ENCODE results near the gene EIF4H.

The EIF4H gene

DNA sequence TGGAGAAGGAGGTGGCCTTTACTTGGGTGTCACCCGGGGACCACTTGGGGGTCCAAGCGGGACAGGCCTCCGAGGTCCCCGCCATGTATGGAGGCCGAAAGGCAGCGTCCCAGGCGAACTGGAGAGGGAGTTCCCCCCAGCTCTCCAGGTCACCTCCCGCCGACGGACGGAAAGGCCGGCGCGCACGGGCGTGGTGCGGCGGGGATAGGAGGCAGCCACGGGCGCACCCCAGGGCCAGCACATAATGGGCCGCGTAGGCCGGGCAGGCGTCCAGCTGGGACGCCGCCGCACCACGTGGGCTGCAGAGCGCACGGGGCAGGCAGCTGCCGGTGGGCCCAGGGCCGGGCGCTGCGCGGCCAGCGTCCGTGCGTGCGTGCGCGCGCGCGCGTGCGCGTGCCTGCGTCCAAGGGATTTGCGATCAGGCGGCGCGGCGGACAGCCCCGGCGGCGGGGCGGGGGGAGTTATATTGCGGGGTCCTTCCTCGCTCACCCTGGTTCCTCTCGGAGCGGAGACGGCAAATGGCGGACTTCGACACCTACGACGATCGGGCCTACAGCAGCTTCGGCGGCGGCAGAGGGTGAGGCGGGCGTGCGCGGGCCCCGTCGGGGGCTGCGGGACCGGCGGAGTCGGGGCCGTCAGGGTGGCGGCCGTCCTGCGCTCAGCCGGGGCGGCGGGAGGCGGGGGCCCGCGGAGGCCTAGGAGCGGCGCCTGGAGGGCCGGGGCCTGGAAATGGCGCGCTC, at the start of gene EIF4H:
Gene EIF4H, plus strand, starts transcription at position 491 of the 740 bp plus-strand sequence. Its CDS starts 28 bp downstream, at position 519.
- H3K27ac ChIP-seq (ENCODE audit: low read depth, low read length), result peak within 1 kb of the TSS; percentile 84
- peaks cover 0 to 7% of the 10 kb centered on the region in 2 donors for H3K36me3 ChIP-seq (ENCODE audit: control insufficient read depth in 1 of 2, insufficient read depth in 2 of 2, low read length in 2 of 2)
- H3K4me1 ChIP-seq (ENCODE audit: control insufficient read depth in 1 of 2, insufficient read depth in 2 of 2, low read length in 2 of 2), result peaks cover 32 to 41% of the 10 kb centered on the region in 2 donors
- H3K4me3 ChIP-seq (ENCODE audit: low read depth in 1 of 2, low read length in 2 of 2), result peak within 1 kb of the TSS; percentile 91 to 95
- H3K27me3 ChIP-seq (ENCODE audit: control insufficient read depth in 1 of 2, insufficient read depth in 2 of 2, low read length in 2 of 2), result no peaks in the 10 kb centered on the region
- H3K9me3 ChIP-seq (ENCODE audit: control insufficient read depth in 1 of 2, low read length in 2 of 2), result no peaks in the 10 kb centered on the region
- peak within 1 kb of the TSS; percentile 87 to 98 for H3K9ac ChIP-seq (ENCODE audit: low read depth in 1 of 2, low read length in 2 of 2)

DNA sequence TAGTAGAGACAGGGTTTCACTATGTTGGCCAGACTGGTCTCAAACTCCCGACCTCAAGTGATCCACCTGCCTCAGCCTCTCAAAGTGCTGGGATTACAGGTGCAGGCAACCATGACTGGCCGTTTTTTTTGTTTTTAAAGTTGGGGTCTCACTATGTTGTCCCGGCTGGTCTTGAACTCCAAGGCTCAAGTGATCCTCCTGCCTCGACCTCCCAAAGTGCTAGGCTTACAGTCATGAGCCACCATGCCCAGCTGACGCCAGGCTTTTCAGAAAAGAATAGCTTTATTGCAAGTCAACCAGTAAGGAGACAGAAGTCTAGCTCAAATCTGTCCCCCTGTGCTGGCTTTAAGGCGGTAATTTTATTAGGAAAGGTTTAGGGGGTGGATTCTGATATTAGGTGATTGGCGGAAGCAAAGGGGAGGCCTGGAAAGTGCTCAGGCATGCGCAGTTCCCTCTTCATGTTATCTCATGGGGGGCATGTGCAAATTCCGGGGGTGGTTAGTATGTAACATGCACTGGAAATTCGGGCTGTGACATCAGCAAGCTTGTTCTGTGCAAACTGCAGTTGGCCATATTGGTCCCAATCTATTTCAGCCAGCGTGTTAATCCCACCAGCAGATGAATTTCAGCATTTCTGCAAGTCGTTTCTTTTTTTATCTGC, 47.8 kb upstream of the EIF4H start:
- Histone ChIP-seq H3K4me1 (ENCODE audit: control insufficient read depth in 1 of 2, insufficient read depth in 2 of 2, low read length in 2 of 2) (no peaks in the 10 kb centered on the region), H3K27ac (ENCODE audit: low read depth, low read length) (no peak overlapping the region), H3K4me3 (ENCODE audit: low read depth in 1 of 2, low read length in 2 of 2) (no peak overlapping the region), H3K36me3 (ENCODE audit: control insufficient read depth in 1 of 2, insufficient read depth in 2 of 2, low read length in 2 of 2) (peaks cover 0 to 4% of the 10 kb centered on the region in 2 donors), H3K9me3 (ENCODE audit: control insufficient read depth in 1 of 2, low read length in 2 of 2) (no peaks in the 10 kb centered on the region), H3K27me3 (ENCODE audit: control insufficient read depth in 1 of 2, insufficient read depth in 2 of 2, low read length in 2 of 2) (no peaks in the 10 kb centered on the region), H3K9ac (ENCODE audit: low read depth in 1 of 2, low read length in 2 of 2) (no peak overlapping the region)

DNA sequence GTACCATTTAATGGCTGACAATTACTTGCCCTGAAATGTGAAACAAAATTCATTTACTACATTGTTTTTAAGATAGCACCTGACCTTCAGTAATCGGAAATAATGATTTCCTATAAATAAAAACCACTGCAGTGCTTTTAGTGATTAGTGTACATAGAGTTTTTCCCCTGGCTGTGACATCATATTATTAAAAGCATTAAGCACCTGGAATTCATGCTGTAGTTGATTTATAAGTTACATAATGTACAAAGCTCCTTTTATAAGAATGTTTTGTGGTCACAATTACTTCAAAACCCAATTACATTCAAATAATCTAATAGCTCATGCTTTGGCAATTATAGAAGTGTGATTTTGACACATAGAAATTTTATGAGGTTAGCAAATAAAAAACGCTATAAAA, 44.3 kb upstream of the EIF4H start:
- H3K9me3 ChIP-seq (ENCODE audit: control insufficient read depth in 1 of 2, low read length in 2 of 2), result no peaks in the 10 kb centered on the region
- no peak overlapping the region for H3K4me3 ChIP-seq (ENCODE audit: low read depth in 1 of 2, low read length in 2 of 2)
- no peaks in the 10 kb centered on the region for H3K4me1 ChIP-seq (ENCODE audit: control insufficient read depth in 1 of 2, insufficient read depth in 2 of 2, low read length in 2 of 2)
- no peak overlapping the region for H3K27ac ChIP-seq (ENCODE audit: low read depth, low read length)
- no peak overlapping the region for H3K9ac ChIP-seq (ENCODE audit: low read depth in 1 of 2, low read length in 2 of 2)
- H3K27me3 ChIP-seq (ENCODE audit: control insufficient read depth in 1 of 2, insufficient read depth in 2 of 2, low read length in 2 of 2), result no peaks in the 10 kb centered on the region
- H3K36me3 ChIP-seq (ENCODE audit: control insufficient read depth in 1 of 2, insufficient read depth in 2 of 2, low read length in 2 of 2), result no peaks in the 10 kb centered on the region

DNA sequence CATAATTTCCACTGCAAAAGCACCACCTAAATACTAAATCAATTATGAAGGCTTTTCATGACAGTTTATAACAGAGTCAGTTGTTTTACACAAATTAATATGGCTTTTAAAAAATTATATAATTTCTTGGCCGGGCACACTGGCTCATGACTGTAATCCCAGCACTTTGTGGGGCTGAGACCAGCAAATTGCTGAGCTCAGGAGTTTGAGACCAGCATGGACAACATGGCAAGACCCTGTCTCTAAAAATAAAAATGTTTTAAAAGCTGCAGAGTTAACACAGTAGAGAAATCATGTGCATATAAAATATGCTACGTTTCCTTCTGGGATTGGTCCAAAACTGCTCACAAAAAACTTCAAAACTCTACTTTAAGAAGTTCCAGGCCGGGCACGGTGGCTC, 43.6 kb upstream of the EIF4H start:
- H3K9me3 ChIP-seq (ENCODE audit: control insufficient read depth in 1 of 2, low read length in 2 of 2), result no peaks in the 10 kb centered on the region
- no peak overlapping the region for H3K27ac ChIP-seq (ENCODE audit: low read depth, low read length)
- H3K4me1 ChIP-seq (ENCODE audit: control insufficient read depth in 1 of 2, insufficient read depth in 2 of 2, low read length in 2 of 2), result no peaks in the 10 kb centered on the region
- H3K36me3 ChIP-seq (ENCODE audit: control insufficient read depth in 1 of 2, insufficient read depth in 2 of 2, low read length in 2 of 2), result no peaks in the 10 kb centered on the region
- no peaks in the 10 kb centered on the region for H3K27me3 ChIP-seq (ENCODE audit: control insufficient read depth in 1 of 2, insufficient read depth in 2 of 2, low read length in 2 of 2)
- H3K4me3 ChIP-seq (ENCODE audit: low read depth in 1 of 2, low read length in 2 of 2), result no peak overlapping the region
- no peak overlapping the region for H3K9ac ChIP-seq (ENCODE audit: low read depth in 1 of 2, low read length in 2 of 2)

DNA sequence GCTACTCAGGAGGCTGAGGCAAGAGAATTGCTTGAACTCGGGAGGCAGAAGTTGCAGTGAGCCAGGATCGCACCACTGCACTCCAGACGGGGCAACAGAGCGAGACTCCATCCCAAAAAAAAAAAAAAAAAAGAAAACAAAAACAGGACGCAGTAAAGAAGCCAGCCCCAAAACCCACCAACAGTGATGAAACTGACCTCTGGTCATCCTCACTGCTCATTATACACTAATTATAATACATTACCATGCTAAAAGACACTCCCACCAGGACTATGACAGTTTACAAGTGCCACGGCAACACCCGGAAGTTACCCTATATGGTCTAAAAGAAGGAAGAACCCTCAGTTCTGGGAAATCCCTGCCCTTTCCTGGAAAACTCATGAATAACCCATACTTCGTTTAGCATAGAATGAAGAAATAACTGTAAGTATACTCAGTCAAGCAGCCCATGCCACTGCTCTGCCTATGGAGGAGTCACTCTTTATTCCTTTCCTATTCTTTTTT, 40.0 kb upstream of the EIF4H start:
- H3K9ac ChIP-seq (ENCODE audit: low read depth in 1 of 2, low read length in 2 of 2), result no peak overlapping the region

DNA sequence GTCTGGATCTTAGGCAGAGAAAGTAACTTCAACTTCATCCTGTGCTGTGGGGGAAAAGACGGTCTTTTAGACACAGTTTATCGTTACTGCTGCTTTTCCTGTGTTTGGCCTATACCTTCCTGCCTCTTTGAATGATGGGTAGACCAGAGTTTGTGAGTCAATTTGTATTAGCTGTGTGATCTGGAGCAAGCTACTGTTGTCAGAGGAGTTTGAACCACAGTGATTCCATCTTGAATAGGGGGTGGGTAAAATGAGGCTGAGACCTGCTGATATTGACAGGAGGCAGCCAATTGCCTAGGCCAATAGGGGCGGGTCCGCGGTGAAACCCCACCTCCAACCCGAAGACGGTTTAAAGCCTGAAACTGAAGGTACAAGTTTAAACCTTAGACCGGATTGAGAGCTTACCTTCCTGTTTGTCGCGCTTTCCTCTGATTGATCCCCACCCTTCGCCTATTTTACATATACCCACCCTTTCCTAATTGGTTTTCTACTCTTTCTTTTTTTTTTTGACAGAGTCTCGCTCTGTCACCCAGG, 35.8 kb upstream of the EIF4H start:
- Histone ChIP-seq H3K9ac (ENCODE audit: low read depth in 1 of 2, low read length in 2 of 2) (no peak overlapping the region), H3K4me3 (ENCODE audit: low read depth in 1 of 2, low read length in 2 of 2) (no peak overlapping the region), H3K9me3 (ENCODE audit: control insufficient read depth in 1 of 2, low read length in 2 of 2) (no peaks in the 10 kb centered on the region), H3K4me1 (ENCODE audit: control insufficient read depth in 1 of 2, insufficient read depth in 2 of 2, low read length in 2 of 2) (no peaks in the 10 kb centered on the region), H3K27me3 (ENCODE audit: control insufficient read depth in 1 of 2, insufficient read depth in 2 of 2, low read length in 2 of 2) (no peaks in the 10 kb centered on the region), H3K36me3 (ENCODE audit: control insufficient read depth in 1 of 2, insufficient read depth in 2 of 2, low read length in 2 of 2) (no peaks in the 10 kb centered on the region), H3K27ac (ENCODE audit: low read depth, low read length) (no peak overlapping the region)

More for the DNA sequence above, 40.0 kb upstream of the EIF4H start:
- no peak overlapping the region for H3K4me3 ChIP-seq (ENCODE audit: low read depth in 1 of 2, low read length in 2 of 2)
- no peaks in the 10 kb centered on the region for H3K27me3 ChIP-seq (ENCODE audit: control insufficient read depth in 1 of 2, insufficient read depth in 2 of 2, low read length in 2 of 2)
- no peaks in the 10 kb centered on the region for H3K4me1 ChIP-seq (ENCODE audit: control insufficient read depth in 1 of 2, insufficient read depth in 2 of 2, low read length in 2 of 2)
- no peaks in the 10 kb centered on the region for H3K36me3 ChIP-seq (ENCODE audit: control insufficient read depth in 1 of 2, insufficient read depth in 2 of 2, low read length in 2 of 2)
- H3K27ac ChIP-seq (ENCODE audit: low read depth, low read length), result no peak overlapping the region
- H3K9me3 ChIP-seq (ENCODE audit: control insufficient read depth in 1 of 2, low read length in 2 of 2), result no peaks in the 10 kb centered on the region

DNA sequence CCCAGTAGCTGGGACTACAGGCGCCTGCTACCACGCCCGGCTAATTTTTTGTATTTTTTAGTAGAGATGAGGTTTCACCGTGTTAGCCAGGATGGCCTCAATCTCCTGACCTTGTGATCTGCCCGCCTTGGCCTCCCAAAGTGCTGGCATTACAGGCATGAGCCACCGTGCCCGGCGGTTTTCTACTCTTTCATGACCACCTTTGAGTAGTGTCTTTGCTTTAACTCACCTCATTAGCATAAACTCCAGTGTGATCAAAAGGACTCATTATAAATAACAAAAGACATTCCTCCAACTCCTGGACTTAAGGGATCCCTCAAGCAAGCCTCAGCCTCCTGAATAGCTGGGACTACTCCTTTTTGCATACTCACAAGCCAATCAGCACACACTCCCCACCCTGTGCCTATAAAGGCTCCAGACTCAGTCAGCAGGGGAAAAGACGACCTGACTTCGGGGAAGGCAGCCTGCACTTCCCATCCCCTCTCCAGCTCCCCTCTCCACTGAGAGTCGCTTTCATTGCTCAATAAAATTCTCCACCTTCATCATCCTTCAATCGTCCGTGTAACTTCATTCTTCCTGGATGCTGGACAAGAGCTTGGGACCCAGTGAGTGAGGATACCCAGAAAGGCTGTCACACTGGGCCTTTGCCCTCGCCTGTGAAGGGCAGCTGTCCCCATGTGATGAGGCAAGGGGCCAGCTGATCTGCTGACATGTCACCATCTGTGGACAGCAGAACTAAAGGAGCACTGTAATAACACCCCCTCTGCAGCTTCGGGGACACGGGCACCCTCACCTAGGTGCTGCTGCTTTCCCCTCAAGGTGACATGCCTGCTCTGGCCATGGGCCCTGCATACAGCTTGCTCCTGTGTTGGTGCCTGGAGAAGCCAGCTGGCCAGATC, 35.0 kb upstream of the EIF4H start:
- Histone ChIP-seq H3K36me3 (ENCODE audit: control insufficient read depth in 1 of 2, insufficient read depth in 2 of 2, low read length in 2 of 2) (no peaks in the 10 kb centered on the region), H3K4me3 (ENCODE audit: low read depth in 1 of 2, low read length in 2 of 2) (no peak overlapping the region), H3K27ac (ENCODE audit: low read depth, low read length) (no peak overlapping the region), H3K27me3 (ENCODE audit: control insufficient read depth in 1 of 2, insufficient read depth in 2 of 2, low read length in 2 of 2) (no peaks in the 10 kb centered on the region), H3K9me3 (ENCODE audit: control insufficient read depth in 1 of 2, low read length in 2 of 2) (no peaks in the 10 kb centered on the region), H3K4me1 (ENCODE audit: control insufficient read depth in 1 of 2, insufficient read depth in 2 of 2, low read length in 2 of 2) (no peaks in the 10 kb centered on the region), H3K9ac (ENCODE audit: low read depth in 1 of 2, low read length in 2 of 2) (no peak overlapping the region)

DNA sequence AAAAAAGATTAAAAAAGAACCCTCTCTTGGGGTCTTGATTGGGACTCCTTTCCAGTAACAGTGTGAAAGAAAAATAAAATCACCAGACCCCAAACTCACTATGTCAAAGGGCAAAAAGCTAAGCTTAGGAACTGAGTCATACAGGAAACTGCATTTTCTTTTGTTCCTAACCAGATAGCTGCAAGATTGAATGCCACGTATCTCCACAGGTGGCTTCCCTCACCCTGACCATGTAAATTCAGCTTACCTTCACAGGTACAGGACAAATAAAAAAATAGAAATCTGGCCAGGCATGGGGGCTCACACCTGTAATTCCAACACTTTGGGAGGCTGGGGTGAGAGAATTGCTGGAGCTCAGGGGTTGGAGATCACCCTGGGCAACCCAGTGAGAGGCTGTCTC, 32.5 kb upstream of the EIF4H start:
- H3K27ac ChIP-seq (ENCODE audit: low read depth, low read length), result no peak overlapping the region
- no peak overlapping the region for H3K4me3 ChIP-seq (ENCODE audit: low read depth in 1 of 2, low read length in 2 of 2)
- H3K9ac ChIP-seq (ENCODE audit: low read depth in 1 of 2, low read length in 2 of 2), result no peak overlapping the region
- H3K36me3 ChIP-seq (ENCODE audit: control insufficient read depth in 1 of 2, insufficient read depth in 2 of 2, low read length in 2 of 2), result no peaks in the 10 kb centered on the region
- no peaks in the 10 kb centered on the region for H3K27me3 ChIP-seq (ENCODE audit: control insufficient read depth in 1 of 2, insufficient read depth in 2 of 2, low read length in 2 of 2)
- H3K9me3 ChIP-seq (ENCODE audit: control insufficient read depth in 1 of 2, low read length in 2 of 2), result no peaks in the 10 kb centered on the region
- no peaks in the 10 kb centered on the region for H3K4me1 ChIP-seq (ENCODE audit: control insufficient read depth in 1 of 2, insufficient read depth in 2 of 2, low read length in 2 of 2)

DNA sequence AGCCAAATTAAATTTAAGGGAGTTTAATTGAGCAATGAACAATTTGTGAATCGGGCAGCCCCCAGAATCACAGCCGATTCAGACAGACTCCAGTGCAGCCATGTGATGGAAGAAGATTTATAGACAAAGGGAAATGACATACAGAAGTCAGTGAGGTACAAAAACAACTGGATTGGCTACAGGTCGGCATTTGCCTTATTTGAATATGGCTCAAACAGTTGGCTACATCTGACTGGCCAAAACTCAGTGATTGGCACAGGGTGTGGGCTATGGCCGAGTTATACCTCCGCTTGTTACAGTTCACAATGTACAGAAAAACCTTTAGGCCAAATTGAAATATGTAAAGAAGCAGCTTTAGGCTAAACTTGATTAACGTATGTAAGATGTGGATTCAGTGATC, 30.8 kb upstream of the EIF4H start:
- no peak overlapping the region for H3K27ac ChIP-seq (ENCODE audit: low read depth, low read length)
- no peaks in the 10 kb centered on the region for H3K4me1 ChIP-seq (ENCODE audit: control insufficient read depth in 1 of 2, insufficient read depth in 2 of 2, low read length in 2 of 2)
- no peaks in the 10 kb centered on the region for H3K27me3 ChIP-seq (ENCODE audit: control insufficient read depth in 1 of 2, insufficient read depth in 2 of 2, low read length in 2 of 2)
- H3K4me3 ChIP-seq (ENCODE audit: low read depth in 1 of 2, low read length in 2 of 2), result no peak overlapping the region
- H3K9ac ChIP-seq (ENCODE audit: low read depth in 1 of 2, low read length in 2 of 2), result no peak overlapping the region
- no peaks in the 10 kb centered on the region for H3K9me3 ChIP-seq (ENCODE audit: control insufficient read depth in 1 of 2, low read length in 2 of 2)
- H3K36me3 ChIP-seq (ENCODE audit: control insufficient read depth in 1 of 2, insufficient read depth in 2 of 2, low read length in 2 of 2), result no peaks in the 10 kb centered on the region

Measured in duodenal mucosa (tissue), 2 donors.